Lung microvascular endothelial cell (primary cell): ENCODE measurements around the gene ACTR6. TPM values are rescaled to one million over a fixed set of nuclear protein-coding genes. Genes with fewer than 3 reads are reported as not detected.
"Not testable (repeated sequence)": the region's sequence is repeated elsewhere in the genome, so short reads cannot be mapped to it uniquely, and the experiment has no call there.

ENCODE experiments used
- DNase-seq, 2 donors: peaks; one replicate each; pipeline versions ENCODE4 v3.0.0 to v3.0.0-alpha.2; 2010; ENCODE audit warnings: low read depth in 2 of 2
- total RNA-seq: library from RNA; depleted of rRNA; stranded (reverse); fragments of >200 nt; gene quantifications from 2 replicates; pipeline ENCODE4 v1.2.1, GENCODE V29; 2014

Gene ACTR6
- total RNA-seq, result 6.5 and 7.9 TPM in 2 replicates

DNA sequence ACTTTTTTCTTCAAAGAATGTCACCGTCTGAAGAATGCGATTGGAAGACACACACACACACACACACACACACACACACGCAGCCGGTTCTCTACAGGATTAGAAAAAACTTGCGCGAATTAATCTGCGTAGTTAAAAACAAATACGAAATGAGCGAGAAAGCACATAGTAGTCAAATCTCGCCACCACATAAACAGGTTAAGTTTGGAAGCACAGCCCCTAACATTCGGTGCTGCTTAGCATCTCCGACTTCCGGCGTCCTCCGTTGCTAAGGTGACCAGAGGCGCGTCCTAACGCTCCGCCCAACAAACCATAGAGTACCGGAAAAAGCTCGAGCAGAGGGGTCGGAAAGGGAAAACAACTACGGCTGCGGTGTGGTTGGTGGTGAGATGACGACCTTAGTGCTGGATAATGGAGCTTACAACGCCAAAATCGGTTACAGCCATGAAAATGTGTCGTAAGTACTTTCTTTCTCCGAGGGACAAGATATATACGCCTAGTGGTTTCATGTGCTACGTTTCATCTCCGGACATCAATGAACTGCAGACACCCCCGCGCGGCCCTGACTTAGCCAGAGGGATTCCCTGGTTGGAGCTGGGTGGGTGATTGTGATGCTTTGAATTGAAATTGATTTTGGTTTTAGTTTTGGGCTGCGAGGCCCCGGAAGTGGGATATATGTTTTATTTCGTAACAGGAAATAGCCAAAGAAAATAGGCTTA is at the start of gene ACTR6:
TSS of gene ACTR6 (plus strand) at position 353 of the 719 bp plus-strand sequence. CDS start at position 390, 37 bp downstream.
- DNase-seq, result peak; percentile 97 to 98

DNA sequence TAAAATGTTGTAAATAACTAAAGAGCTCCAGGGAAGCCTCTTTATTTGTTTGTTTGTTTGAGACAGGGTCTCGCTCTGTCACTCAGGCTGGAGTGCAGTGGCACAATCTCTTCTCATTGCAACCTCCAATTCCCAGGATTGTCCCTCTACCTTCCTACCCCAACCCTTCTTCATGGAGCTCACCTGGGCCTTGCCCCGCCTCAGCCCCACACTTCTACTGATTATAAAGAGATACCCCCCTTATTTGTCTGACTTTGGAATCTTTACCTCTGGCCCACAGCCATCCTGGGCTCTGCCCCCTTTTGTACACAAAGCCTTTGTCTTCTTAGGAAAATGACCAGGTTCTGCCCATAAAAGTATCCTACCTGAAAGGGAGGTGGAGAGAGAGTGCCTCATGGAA is 48.8 kb upstream of the ACTR6 start:
- no peak for DNase-seq

DNA sequence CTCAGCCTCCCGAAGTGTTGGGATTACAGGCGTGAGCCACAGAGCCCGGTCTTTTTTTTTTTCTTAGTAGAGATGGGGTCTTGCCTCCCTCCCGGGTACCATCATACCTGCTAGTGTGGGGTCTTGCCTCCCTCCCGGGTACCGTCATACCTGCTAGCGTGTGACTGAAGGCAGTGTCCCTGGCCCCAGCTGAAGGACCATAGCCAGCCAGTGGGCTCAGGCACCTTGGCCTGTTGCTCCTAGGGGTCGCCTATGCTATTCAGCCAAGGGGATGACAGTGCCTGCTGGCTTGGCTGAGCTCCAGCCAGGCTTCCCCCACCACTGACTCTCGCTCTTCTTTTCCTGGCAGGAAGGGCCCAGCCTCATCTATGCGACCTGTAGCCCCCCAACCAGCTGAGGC is 47.5 kb upstream of the ACTR6 start:
- DNase-seq, result no peak

DNA sequence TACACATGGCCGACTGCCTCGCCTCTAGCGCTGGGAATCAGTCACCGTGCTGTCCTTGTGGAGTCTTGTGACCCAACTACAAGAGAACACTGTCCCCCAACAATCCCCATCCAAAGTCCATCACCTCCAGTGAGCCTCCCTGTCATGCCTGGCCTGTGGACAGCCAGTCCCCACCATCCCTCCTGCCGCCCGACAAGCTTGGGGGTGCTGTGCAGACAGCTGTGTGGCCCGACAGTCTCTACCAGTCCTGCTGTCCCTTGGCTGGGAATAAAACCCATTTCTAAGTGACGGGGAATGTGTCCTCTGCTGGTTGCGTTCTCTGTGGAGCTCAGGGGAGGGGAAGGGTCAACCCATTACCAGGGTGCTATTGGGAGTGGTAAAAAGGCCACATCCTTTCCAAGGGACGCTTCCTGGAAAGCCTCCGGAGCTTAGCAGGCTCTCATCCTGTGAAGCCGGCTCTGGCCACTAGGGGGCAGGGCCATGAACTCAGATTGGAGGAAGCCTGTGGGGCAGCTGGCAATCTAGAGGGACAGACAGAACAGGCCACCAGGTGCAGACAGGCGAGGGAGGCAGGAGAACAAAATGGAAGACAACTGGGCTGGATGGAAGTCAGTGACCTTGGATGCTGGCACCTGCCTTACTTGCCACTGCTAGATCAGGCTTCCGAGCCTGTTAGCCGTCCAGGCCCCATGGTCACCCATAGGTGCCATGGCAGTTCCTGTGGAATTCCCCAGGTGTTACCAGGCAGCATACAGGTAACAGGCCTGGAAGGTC is 46.0 kb upstream of the ACTR6 start:
- DNase-seq, result peak; percentile 69 to 75

DNA sequence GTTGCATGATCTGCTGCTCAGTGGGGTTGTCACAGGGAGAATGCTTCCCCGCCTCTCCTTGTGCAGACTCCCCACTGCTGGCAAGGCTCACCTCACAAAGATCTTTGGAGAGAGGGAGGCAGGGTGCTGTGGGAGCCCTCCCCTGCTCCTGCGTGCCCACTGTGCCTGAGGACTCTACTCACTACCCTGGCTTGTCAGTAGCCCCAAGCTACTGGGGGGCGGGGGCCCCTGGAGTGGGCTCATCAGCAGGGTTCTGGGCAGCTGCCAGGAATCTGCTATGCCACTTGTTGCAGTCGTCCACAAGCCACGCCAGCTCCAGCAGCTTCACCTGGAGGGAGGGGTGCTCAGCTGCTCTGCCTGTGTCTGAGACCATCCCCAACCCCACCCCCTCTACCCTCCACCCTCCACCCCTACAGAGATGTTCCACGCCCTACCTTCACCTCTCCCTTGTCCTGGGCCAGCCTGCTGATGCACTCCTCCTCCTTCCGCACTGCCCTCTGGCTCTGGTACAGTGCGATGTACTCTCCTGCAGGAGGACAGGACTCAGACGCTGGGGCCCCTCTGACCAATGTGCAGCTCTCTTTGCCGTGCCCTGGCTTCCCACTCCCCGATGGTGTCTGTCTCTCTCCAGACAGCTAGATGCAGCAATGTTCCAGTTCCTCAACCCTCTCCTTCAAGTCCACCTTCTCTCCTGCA is 43.7 kb upstream of the ACTR6 start:
- DNase-seq, result no peak

DNA sequence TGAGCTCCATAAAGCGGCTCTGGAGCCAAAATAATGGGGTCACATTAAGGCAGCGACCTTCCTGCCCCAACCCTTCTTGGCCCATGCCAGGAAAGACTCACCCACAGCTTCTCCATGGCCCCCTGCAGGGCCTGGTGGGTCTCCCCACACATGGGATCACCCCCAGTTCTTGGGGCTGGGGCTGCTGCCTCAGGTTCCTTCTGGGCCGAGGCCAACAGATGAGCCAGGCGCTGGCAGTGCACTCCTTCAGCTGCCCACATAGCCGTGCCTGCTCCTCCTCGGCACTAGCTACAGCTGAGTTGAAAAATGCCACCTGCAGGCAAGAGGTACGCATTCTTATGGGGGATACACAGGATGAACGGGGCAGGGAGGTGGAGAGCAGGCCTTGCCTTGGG is 43.2 kb upstream of the ACTR6 start:
- DNase-seq, result no peak

DNA sequence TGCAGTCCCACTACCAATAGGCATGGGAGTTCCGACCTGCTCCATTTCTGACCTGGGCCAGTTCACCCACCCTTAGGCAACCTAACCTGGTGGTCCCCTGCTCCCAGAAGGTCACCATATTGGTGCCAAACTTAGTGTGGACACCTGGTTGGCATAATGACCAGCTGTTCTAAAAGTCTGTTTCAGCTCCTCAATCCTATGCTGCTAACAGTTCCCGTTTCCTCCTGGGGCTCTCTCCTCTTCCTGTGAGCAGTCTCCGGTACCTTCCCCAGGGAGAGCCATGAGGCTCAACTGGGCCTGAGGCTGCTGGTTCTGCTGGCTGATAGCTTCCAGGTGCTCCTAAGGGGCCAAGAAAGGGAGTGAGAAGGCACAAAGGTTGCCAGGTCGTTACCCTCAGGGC is 42.1 kb upstream of the ACTR6 start:
- no peak for DNase-seq

DNA sequence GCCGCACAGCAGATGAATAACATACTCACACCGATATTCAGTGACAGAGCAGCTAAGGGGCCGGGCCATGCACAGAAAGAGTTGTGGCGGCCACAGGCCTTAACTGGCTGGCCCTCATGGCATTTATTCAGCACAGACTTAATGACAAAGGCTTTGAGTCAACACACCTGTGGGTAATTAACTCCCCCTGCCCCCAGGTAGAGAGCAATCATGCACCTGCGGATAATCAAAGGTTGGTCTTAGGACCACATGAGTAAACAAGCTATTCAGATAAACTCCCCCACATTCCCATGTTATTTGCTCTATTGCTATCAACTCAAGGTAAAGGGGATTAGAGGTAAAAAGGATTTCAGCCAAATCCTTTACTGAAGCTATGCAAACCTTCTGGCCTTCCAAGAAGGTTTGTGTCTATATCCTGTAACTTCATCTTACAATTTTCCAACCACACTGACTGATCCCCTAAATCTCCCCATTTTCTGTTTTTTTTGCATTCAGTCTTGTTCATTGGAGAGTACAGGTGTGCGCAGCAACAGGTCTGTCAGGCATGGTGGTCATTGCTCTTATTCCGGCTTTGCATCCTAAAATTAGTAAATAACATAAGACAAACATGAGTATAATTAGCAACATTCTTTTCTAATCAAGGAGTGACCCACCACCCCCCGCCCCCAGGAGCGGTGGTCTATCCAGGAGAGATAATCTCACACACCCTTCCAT is 41.1 kb upstream of the ACTR6 start:
- DNase-seq, result no peak

DNA sequence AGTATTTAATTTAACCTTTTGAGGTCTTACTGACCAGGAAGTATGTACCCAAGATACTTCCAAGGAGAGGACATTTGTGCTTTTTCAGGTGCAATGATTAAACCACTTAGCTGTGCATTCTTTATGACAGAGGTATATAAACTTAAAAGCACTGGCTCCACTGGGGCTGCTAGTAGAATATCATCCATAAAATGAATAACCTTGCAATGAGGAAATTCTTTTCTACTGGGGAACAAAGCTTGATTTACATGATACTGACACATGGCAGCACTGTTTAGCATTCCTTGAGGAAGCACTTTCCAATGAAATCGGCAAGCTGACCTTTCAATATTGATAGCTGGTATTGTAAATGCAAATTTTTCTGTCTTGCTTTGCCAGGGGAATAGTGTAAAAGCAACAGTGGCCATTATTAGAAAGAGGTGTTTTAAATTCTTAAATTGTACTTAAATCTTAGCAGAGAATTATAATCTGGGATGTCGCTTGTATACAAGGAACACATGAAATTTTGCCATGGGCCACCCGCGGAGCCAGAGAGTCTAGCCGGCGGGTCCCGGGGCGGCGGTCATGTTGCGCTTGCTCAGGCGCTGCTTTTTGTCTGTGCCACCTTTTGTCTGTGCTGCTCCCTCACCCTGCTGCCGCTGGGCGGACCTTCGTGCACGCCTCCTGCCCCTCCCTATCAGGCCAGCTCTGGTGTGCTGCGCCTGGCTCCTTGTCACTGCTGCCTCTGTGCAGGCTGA is 37.0 kb upstream of the ACTR6 start:
- peak; percentile 47 to 55 for DNase-seq

DNA sequence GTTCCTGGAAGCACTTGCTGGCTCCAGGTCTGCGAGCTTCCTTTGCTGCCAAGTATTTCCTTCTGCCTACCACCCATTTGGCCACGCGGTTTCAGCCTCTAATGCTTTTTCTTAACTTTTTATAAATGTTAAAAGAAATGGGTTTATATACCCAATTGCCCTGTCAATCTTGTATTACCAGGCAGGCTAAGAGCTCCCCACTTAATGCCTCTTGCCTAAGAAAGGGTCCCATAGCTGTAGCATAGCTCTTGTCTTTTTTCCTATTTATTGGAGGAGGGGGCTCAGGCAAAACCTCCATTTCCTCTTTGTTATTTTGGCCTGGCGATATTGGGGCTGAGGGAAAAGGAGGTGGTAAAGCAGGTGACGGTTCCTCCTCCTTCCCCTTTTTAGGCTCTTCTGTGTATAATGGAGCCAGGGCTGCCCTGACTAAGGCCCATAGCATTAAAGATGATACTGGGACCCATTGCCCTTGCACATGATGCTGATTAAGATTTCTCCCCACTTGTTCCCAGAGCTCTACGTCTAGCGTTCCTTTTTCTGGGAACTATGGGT is 36.4 kb upstream of the ACTR6 start:
- DNase-seq, result no peak

DNA sequence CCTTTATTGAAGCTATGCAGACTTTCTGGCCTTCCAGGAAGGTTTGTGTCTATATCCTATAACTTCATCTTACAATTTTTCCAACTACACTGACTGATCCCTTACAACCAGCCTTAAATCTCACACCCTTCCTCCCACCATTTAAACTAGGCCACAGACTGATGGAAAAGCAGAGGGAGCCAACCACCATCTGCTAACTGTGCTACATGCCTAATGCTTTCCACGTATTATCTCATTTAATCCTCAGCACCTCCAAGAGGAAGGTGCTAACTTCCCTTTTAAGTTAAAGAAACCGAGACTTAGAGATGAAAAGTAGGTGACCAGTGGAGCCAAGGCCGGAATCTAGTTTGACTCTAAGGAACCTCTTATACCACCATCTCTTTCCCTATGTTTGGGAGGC is 35.3 kb upstream of the ACTR6 start:
- DNase-seq, result no peak

DNA sequence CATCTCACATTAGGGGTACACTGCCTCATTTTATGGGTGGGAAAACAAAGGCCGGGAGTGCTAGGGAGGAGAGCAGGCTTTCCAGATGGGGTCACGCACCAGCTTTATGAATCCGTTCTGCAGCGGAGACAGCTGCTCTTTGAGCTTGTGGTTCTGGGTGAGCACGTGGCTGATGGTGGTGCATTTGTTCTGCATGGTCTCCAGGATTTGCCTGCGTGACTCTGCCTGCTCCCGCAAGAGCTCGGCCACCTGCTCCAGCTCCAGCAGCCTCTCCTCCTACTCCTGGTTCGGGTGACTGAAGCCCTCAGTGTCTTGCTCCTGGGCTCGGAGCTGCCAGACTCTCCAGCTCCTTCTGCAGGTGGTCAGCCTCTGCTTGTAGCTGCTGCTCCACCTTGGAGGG is 34.4 kb upstream of the ACTR6 start:
- DNase-seq, result no peak

DNA sequence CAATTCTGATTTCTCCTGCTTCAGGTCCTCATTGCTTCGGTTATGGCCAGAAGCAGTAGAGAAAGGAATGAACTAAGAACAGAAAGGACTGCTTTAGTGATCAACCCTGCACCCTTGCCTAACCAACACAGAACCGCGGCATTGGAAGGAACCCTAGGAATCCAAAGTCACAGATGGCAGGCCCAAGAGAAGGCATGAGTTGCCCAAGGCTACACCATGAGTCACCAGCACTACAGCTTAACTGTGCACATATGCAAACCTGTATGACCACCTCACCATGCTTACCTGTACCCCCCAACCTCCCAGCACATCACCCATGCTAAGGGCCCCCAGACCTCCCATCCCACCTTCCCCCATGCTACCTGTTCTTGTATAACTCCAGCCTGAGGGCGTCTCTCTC is 32.1 kb upstream of the ACTR6 start:
- no peak for DNase-seq

DNA sequence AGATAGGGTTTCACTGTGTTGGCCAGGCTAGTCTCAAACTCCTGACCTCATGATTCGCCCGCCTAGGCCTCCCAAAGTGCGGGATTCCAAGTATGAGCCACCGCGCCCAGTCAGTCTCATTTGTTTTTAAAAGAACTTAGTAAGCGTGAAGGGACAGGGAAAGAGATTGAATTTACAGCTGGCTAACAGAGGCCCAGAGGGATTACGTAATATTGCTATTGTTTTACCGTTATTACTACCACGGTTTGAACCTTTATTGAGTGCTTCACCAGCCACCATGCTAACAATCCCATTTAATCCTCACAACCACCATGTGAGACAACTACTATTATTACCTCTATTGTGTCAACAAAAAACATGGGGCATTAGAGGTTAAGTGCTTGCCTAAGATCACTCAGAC is 31.3 kb upstream of the ACTR6 start:
- no peak for DNase-seq

DNA sequence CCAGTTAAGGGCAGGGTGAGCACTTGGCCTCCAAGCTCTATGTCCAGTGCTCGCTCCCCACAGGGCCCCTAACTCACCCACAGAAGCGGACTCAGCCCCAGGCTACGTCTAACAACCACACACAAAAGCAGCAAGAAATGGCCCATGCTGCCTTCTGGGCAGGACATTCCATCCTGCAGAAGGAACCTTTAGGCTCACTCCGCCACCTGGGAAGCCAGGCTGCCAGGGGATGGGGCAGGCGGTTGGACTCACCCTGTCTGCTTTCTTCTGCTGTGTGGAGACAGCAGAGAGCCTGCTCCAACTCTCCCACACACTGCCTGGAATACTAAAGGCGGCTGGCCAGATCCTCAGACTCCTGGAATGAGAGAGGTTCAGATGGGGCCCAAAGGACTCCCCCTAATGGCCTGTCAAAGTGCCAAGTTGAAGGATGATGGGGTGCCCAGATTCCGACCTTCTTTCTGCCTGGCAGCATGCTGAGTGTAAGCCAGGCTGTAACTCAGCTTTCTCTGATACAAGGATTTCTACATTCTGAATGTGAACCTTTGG is 30.2 kb upstream of the ACTR6 start:
- DNase-seq, result no peak

DNA sequence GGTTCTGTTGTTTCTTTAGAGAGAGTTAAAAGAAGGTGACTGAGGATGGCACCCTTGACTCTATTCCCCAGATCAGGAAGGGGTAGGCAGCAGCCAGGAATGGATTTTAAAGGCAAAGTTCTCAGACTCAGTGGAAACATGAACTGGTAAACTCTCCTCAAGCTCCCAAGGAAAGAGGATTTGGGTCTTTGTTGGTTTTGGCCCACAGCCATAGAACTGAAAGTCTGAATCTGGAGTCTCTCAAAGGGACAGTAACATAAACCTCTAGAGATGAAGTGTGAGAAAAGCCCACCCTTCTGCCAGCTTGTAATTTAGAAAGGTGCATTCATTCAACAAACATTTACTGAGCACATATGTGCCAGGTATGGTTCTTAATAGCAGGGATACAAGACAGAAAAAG is 29.4 kb upstream of the ACTR6 start:
- no peak for DNase-seq

DNA sequence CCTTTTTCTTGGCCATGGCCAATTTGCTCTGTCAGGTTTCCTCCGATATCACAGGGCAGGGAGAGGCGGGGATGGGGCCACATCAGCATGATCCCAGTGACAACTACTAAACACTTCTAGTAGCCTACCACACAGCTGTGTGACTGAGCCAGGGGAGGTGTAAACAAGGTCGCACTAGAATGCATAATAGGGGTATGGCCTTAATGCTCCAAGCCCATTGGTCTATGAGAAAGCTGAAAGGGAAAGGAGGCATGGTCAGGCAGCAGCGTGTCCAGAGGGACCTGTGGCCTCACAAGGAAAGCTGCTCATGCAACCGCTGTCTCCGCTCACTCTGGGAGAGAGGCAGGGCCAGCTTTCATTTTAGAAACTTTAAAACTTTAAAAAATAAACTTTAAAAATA is 27.5 kb upstream of the ACTR6 start:
- no peak for DNase-seq

DNA sequence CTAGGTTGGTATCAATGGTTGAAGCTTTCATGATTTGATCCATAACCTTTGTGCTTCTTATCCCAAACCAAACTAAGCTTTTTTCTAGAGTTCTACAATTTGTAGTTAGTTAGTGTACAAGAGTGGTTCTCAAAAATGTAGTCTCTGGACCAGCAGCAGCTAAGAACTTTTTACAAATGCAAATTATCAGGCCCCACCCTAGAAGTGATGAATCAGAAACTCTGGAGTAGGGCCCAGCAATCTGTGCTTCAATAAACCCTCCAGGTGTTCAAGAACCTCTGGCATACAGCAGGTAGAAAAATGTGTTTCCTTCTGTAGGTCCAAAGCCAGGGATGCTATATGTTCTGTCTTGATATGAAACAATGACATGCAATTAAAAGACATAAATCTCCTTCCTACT is 26.1 kb upstream of the ACTR6 start:
- DNase-seq, result no peak

DNA sequence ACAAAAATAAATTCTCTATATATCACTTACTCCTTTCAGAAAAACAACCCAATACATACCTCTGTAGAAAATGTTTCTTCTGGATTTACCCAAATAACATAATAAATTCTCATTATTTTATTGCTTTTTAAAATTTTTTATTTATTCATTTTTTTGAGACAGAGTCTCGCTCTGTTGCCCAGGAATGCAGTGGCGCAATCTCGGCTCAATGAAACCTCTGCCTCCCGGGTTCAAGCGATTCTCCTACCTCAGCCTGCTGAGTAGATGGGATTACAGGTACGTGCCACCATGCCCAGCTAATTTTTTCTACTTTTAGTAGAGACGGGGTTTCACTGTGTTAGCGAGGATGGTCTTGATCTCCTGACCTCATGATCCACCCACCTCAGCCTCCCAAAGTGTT is 24.1 kb upstream of the ACTR6 start:
- DNase-seq, result not testable (repeated sequence)

DNA sequence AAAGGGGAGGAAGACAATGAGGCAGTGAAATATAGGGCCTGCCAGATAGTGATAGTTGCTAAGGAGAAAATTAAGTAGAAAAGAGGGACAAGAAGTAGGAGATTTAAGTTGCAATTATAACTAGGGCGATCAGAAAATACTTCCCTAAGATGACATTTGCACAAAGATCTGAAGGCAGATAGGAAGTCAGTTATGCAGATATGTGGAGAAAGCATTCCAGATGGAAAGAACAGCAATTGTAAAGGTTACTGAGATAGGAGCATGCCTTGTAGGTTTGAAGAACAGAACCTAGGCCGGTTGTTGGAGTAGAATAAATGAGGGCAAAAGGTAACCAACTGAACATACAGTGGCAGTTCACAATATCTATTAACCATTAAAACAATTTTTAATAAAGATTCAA is 21.4 kb upstream of the ACTR6 start:
- no peak for DNase-seq
